ENCODE measurements around the gene HCAR3.

DNA sequence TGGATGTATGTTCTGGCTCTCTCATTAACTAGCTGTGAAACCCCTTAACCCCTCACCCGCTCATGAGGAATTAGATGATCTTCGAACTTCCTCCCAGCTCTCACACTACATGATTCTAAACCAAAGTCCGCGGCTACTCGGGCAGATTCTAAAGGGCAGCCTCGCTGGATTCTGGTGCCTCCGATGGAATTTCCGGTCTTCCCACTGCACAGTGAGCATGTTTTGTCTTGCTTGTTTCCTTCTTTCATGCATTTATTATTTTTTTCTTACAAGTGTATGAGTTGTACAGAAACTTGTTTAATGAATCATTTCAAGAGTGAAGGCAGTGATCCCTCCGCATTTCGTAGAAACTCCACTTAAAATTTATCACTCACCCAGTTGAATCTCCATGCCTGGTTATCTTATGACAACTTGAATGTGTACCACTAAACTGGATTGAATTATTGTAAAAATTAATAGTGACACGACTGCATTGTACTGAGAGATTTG lies 4.5 kb upstream of the HCAR3 start:
- TF ChIP-seq EZH2 (IDR thresholded peaks at IDR 0.05; ENCODE audit: borderline replicate concordance, insufficient read depth, low read length, poor library complexity, severe bottlenecking) (no peak), CTCF (IDR thresholded peaks at IDR 0.05; ENCODE audit: poor library complexity, severe bottlenecking) (no peak), TAF1 (IDR thresholded peaks at IDR 0.05; ENCODE audit: low read depth) (no peak), POLR2AphosphoS5 (IDR thresholded peaks at IDR 0.05) (no peak), MXI1 (conservative IDR thresholded peaks at IDR 0.05; ENCODE audit: poor library complexity, severe bottlenecking) (no peak), SMC3 (conservative IDR thresholded peaks at IDR 0.05; ENCODE audit: poor library complexity) (no peak), EP300 (conservative IDR thresholded peaks at IDR 0.05; ENCODE audit: poor library complexity, severe bottlenecking) (no peak)
- TF ChIP-seq, protein P1, sequence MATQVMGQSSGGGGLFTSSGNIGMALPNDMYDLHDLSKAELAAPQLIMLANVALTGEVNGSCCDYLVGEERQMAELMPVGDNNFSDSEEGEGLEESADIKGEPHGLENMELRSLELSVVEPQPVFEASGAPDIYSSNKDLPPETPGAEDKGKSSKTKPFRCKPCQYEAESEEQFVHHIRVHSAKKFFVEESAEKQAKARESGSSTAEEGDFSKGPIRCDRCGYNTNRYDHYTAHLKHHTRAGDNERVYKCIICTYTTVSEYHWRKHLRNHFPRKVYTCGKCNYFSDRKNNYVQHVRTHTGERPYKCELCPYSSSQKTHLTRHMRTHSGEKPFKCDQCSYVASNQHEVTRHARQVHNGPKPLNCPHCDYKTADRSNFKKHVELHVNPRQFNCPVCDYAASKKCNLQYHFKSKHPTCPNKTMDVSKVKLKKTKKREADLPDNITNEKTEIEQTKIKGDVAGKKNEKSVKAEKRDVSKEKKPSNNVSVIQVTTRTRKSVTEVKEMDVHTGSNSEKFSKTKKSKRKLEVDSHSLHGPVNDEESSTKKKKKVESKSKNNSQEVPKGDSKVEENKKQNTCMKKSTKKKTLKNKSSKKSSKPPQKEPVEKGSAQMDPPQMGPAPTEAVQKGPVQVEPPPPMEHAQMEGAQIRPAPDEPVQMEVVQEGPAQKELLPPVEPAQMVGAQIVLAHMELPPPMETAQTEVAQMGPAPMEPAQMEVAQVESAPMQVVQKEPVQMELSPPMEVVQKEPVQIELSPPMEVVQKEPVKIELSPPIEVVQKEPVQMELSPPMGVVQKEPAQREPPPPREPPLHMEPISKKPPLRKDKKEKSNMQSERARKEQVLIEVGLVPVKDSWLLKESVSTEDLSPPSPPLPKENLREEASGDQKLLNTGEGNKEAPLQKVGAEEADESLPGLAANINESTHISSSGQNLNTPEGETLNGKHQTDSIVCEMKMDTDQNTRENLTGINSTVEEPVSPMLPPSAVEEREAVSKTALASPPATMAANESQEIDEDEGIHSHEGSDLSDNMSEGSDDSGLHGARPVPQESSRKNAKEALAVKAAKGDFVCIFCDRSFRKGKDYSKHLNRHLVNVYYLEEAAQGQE (IDR thresholded peaks at IDR 0.05; ENCODE audit: borderline replicate concordance), result no peak
